WTC11 (cell line): ENCODE results near the gene UBE2J2. TPM values are rescaled to one million over a fixed set of nuclear protein-coding genes. Genes with fewer than 3 reads are reported as not detected.

ENCODE experiments used
- ATAC-seq: fragments of 200-7000 bp; cut with Tn5 transposase; 2 replicates; pipeline ENCODE4 v1.10.0; 2021; ENCODE audit warnings: mild to moderate bottlenecking, moderate library complexity
- CTCF ChIA-PET: fragments of 300-600 bp; sonication (Branson Sonifier 250); formaldehyde crosslinking; loops from one replicate; lab custom pipeline; 2021; ENCODE audit warnings: antibody characterized with exemption; lab: Charles Lee
- POLR2A ChIA-PET: fragments of 350-600 bp; sonication (Branson Sonifier 250); formaldehyde crosslinking; loops from one replicate; lab custom pipeline; 2021; ENCODE audit warnings: antibody characterized with exemption; lab: Charles Lee
- DNase-seq: peaks from one replicate; pipeline ENCODE4 v3.0.0; 2021; ENCODE audit warnings: low spot score
- H3K27ac Mint-ChIP-seq: 2 replicates; pipeline ENCODE4 v1.8.0; 2021; ENCODE audit warnings: mixed read lengths
- H3K27me3 Mint-ChIP-seq: 2 replicates; pipeline ENCODE4 v1.8.0; 2021; ENCODE audit warnings: low read depth, mild to moderate bottlenecking, moderate library complexity, mixed read lengths
- H3K36me3 Mint-ChIP-seq: 2 replicates; pipeline ENCODE4 v1.8.0; 2021; ENCODE audit warnings: mixed read lengths
- H3K4me1 Mint-ChIP-seq: 2 replicates; pipeline ENCODE4 v1.8.0; 2022; ENCODE audit warnings: mixed read lengths
- H3K4me3 Mint-ChIP-seq: 2 replicates; pipeline ENCODE4 v1.8.0; 2021; ENCODE audit warnings: mild to moderate bottlenecking, moderate library complexity, mixed read lengths
- H3K9me3 Mint-ChIP-seq: 2 replicates; pipeline ENCODE4 v1.8.0; 2021; ENCODE audit warnings: mixed read lengths
- FOXP1 ChIP-seq: sonication (generic); formaldehyde crosslinking; IDR thresholded peaks from 2 replicates; pipeline ENCODE4 v1.8.0; 2022; ENCODE audit warnings: missing genetic modification reagents, mild to moderate bottlenecking, moderate library complexity, borderline replicate concordance
- GABPB1 ChIP-seq: sonication (generic); formaldehyde crosslinking; IDR thresholded peaks from 2 replicates; pipeline ENCODE4 v1.8.1; 2023; ENCODE audit warnings: mild to moderate bottlenecking, missing genetic modification reagents
- GTF2I ChIP-seq: fragments of 250-450 bp; sonication (Bioruptor Pico); conservative IDR thresholded peaks from 2 replicates; pipeline ENCODE4 v1.4.0; 2021; ENCODE audit warnings: mild to moderate bottlenecking
- JUN ChIP-seq: sonication (generic); formaldehyde crosslinking; IDR thresholded peaks from 2 replicates; pipeline ENCODE4 v1.8.0; 2023; ENCODE audit warnings: mild to moderate bottlenecking, missing genetic modification reagents
- MYBL2 ChIP-seq: sonication (generic); formaldehyde crosslinking; IDR thresholded peaks from 2 replicates; pipeline ENCODE4 v1.8.1; 2023; ENCODE audit warnings: mild to moderate bottlenecking, moderate library complexity, missing genetic modification reagents
- NR2C2 ChIP-seq: sonication (generic); formaldehyde crosslinking; IDR thresholded peaks from 2 replicates; pipeline ENCODE4 v1.8.0; 2022; ENCODE audit warnings: mild to moderate bottlenecking, missing genetic modification reagents
- OVOL2 ChIP-seq: fragments of 250-450 bp; sonication (Bioruptor Pico); IDR thresholded peaks from 2 replicates; pipeline ENCODE4 v1.9.0; 2021; ENCODE audit warnings: mild to moderate bottlenecking, borderline replicate concordance
- SP1 ChIP-seq: sonication (generic); formaldehyde crosslinking; conservative IDR thresholded peaks from 2 replicates; pipeline ENCODE4 v1.8.1; 2022; ENCODE audit warnings: missing genetic modification reagents
- TCF7 ChIP-seq: sonication (generic); formaldehyde crosslinking; IDR thresholded peaks from 2 replicates; pipeline ENCODE4 v1.8.0; 2022; ENCODE audit warnings: mild to moderate bottlenecking, low read depth, missing genetic modification reagents, moderate library complexity
- ZNF263 ChIP-seq: sonication (generic); formaldehyde crosslinking; IDR thresholded peaks from 2 replicates; pipeline ENCODE4 v1.8.1; 2022; ENCODE audit warnings: low read depth, mild to moderate bottlenecking, moderate library complexity, missing genetic modification reagents
- ZNF317 ChIP-seq: sonication (generic); formaldehyde crosslinking; IDR thresholded peaks from 2 replicates; pipeline ENCODE4 v1.8.1; 2023; ENCODE audit warnings: low read depth, mild to moderate bottlenecking, moderate library complexity, missing genetic modification reagents, borderline replicate concordance
- ZNF512 ChIP-seq: sonication (generic); formaldehyde crosslinking; IDR thresholded peaks from 2 replicates; pipeline ENCODE4 v1.8.1; 2022; ENCODE audit warnings: missing genetic modification reagents, borderline replicate concordance
- total RNA-seq: library from RNA; stranded (reverse); gene quantifications from 3 replicates; pipeline ENCODE4 v1.2.3, GENCODE V29; 2021
- TF ChIP-seq, protein P1 (sequence below): fragments of 250-450 bp; sonication (Bioruptor Pico); IDR thresholded peaks from 2 replicates; pipeline ENCODE4 v2.1.2; 2022; ENCODE audit warnings: mild to moderate bottlenecking, moderate library complexity

UBE2J2 gene
- total RNA-seq, 1 experiment from 2014 or later: 72.2 TPM

DNA sequence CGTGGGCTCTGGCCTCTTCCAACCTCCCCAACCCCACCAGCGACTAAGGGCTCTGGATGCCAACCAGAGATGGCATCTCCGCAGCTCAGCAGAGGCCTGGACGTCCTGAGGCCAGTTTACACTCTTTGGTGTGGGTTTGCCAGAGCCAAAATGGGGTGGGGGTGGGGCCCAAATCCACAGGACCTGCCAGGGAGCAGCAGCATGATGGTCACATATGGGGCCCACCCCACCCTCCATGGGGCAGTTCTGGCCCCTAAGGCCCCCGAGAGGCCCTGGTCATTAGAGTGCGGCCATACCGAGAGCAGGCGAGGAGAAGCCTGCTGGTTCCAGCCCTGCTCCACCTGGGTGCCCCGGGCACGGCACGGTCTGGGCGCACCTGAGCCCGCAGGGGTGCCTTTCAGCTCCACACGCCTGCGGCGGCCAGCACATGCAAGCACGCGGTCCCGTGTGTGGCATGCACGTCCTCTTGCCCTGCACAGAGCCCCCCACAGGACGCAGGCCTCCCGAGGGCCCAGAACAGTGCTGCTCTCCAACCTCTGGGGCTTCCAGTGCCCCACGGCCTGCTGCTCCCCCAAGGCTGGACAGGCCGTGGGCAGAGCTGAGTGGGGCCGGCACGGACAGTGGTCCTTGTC lies 31.9 kb downstream of the UBE2J2 start:
- Mint-ChIP-seq H3K9me3 (no peaks in the 10 kb centered on the region), H3K27ac (no peak overlapping the region), H3K4me1 (no peaks in the 10 kb centered on the region), H3K27me3 (no peaks in the 10 kb centered on the region), H3K4me3 (no peak overlapping the region), H3K36me3 (no peaks in the 10 kb centered on the region)
- ATAC-seq: no peak
- ChIA-PET POLR2A (no interaction called here), CTCF (interaction anchor here (1.1 kb wide), 1 partner anchor 63 kb away, joined by 3 read pairs; no protein-coding TSS in a partner anchor)
- TF ChIP-seq ZNF317 (CRISPR knock-in tag): no peak
- DNase-seq: no peak

DNA sequence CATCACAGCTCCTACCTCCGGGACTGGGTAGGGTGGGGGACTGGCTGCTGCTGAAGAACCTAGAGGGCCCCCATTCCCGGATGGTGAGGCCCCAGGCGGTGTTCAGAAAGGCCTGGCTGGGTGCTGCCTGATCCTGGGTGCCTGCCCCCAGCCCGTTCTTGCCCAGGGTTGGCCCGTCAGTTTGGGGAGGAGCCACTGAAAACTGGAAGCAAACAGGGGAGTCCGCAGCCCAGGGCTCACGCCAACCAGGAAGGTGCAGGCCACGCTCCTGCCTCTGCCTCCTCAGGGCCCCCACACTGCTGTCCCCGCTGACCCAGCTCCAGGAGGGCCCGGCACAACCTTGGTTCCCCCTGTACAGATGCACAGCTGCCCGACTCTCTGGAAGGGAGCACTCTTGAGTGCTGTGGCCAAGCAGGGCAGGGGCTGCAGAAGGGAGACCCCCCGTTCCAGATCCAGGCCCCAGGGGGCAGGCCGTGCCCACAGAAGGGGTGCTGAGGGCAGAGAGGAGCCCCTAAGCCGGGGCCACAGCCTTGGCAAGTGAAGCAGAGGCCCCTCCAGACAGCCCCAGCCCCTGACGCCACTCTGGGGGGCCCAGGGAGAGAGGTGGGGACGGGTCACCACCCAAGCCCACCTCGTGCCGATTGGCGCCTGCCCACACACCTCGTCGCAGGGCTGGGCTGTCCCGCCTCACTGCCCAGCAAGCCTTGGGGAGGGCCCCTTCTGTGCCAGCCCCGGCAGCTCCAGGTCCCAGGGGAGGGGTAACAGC lies 32.6 kb downstream of the UBE2J2 start:
- TF ChIP-seq ZNF263 (peak; percentile 30; the same call in 1 of the 2 replicates), GTF2I (no peak)
- Mint-ChIP-seq H3K4me1 (no peaks in the 10 kb centered on the region), H3K4me3 (no peak overlapping the region), H3K36me3 (no peaks in the 10 kb centered on the region), H3K27ac (no peak overlapping the region), H3K27me3 (no peaks in the 10 kb centered on the region), H3K9me3 (no peaks in the 10 kb centered on the region)
- DNase-seq (no peak), ATAC-seq (no peak)
- POLR2A ChIA-PET: no interaction called here
- CTCF ChIA-PET: no interaction called here

DNA sequence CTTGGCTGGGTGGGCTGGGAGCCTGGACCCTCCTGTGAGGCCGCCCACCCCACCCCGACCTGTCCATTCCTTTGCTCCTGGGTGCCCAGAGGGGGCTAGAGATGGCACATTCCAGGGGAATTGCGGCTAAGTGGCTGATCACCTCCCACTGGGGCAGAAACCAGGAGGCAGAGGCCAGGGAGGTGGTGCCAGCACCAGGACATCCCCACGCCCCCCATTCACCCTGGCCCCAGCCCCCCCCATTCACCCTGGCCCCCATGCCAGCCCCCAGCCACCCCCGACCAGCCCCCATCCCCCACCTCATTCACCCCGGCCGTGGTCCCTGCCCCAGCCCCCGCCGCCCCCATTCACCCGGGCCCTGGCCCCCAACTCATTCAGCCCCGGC lies 33.3 kb downstream of the UBE2J2 start:
- Mint-ChIP-seq H3K27me3 (no peaks in the 10 kb centered on the region), H3K36me3 (no peaks in the 10 kb centered on the region), H3K4me3 (no peak overlapping the region), H3K4me1 (no peaks in the 10 kb centered on the region), H3K27ac (no peak overlapping the region), H3K9me3 (no peaks in the 10 kb centered on the region)
- no peak for TF ChIP-seq OVOL2
- no peak for TF ChIP-seq SP1 (CRISPR knock-in tag)
- no peak for TF ChIP-seq ZNF512 (CRISPR knock-in tag)
- TF ChIP-seq JUN (CRISPR knock-in tag): no peak
- TF ChIP-seq ZNF317 (CRISPR knock-in tag): no peak
- TF ChIP-seq, protein P1, sequence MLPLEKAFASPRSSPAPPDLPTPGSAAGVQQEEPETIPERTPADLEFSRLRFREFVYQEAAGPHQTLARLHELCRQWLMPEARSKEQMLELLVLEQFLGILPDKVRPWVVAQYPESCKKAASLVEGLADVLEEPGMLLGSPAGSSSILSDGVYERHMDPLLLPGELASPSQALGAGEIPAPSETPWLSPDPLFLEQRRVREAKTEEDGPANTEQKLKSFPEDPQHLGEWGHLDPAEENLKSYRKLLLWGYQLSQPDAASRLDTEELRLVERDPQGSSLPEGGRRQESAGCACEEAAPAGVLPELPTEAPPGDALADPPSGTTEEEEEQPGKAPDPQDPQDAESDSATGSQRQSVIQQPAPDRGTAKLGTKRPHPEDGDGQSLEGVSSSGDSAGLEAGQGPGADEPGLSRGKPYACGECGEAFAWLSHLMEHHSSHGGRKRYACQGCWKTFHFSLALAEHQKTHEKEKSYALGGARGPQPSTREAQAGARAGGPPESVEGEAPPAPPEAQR (CRISPR knock-in tag): no peak
- TF ChIP-seq GABPB1 (CRISPR knock-in tag): no peak
- DNase-seq (no peak), ATAC-seq (no peak)
- ChIA-PET POLR2A (interaction anchor here (1.0 kb wide), 1 partner anchor 80 kb away, joined by 3 read pairs; no protein-coding TSS in a partner anchor), CTCF (interaction anchor here (1.2 to 1.3 kb wide), 2 partner anchors 27 to 207 kb away, joined by 3 to 4 read pairs; no protein-coding TSS in a partner anchor)

DNA sequence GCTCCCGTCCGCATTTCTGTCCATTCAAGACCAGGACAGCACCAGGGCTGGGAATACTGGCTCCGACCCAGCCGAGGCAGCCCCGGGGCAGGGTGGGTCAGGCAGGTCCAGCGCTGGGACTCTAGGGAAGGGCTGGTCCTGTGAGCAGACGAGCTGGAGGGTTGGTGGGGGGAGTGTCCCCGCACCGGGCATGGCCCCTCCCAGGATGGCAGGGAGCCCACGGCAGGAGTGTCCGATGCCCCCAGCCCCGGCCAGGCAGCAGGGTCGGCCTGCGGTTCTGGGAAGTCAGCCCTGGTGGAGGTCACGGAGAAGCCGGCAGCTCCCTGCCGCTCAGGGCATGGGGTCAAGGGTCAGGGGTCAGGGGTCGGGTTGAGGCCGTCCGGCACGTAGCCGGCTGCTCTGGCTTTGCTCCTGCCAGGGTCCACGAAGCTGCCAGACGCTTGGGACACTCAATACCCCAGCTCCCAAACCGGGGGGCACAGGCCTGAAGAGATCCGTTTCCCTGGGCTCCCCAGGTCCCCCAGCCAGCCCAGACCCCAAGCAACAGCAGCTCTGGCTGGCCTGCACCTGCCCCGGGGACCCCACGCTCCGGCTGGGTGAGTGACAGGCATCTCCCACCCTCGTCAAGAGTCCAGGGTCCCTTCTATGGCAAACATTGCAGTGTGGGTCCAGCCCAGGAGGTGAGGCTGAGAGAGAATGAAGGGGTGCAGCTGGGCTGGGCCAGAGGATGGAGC lies 33.9 kb downstream of the UBE2J2 start:
- no peaks in the 10 kb centered on the region for H3K27me3 Mint-ChIP-seq
- no peak overlapping the region for H3K27ac Mint-ChIP-seq
- POLR2A ChIA-PET: interaction anchor here (0.8 to 1.0 kb wide), 2 partner anchors 17 to 80 kb away, joined by 3 read pairs; no protein-coding TSS in a partner anchor
- no peak overlapping the region for H3K4me3 Mint-ChIP-seq
- H3K4me1 Mint-ChIP-seq: no peaks in the 10 kb centered on the region
- H3K9me3 Mint-ChIP-seq: no peaks in the 10 kb centered on the region
- H3K36me3 Mint-ChIP-seq: no peaks in the 10 kb centered on the region
- TF ChIP-seq FOXP1 (CRISPR knock-in tag) (no peak), NR2C2 (CRISPR knock-in tag) (peak; percentile 38; the same call in 1 of the 2 replicates), MYBL2 (CRISPR knock-in tag) (no peak), TCF7 (CRISPR knock-in tag) (no peak)
- CTCF ChIA-PET: interaction anchor here (0.9 to 1.3 kb wide), 3 partner anchors 27 to 207 kb away, joined by 3 to 4 read pairs (median 4); no protein-coding TSS in a partner anchor
- ATAC-seq (no peak), DNase-seq (no peak)
